IPS-NIHi7 (cell line): ENCODE results near the gene TTLL5.
"Not testable (repeated sequence)": the region's sequence is repeated elsewhere in the genome, so short reads cannot be mapped to it uniquely, and the experiment has no call there.

Experiments
- DNase-seq: peaks from one replicate; pipeline ENCODE4 v3.0.0; 2012; ENCODE audit warnings: mixed read lengths; ENCODE audit errors: extremely low spot score

Gene TTLL5

GRCh38 chr14:75907756-75908359 is 246.8 kb downstream of the TTLL5 start:
- no peak for DNase-seq

- no peak for DNase-seq
These were observed 248.6 kb downstream of the TTLL5 start for GRCh38 chr14:75909630-75910029.

DNA sequence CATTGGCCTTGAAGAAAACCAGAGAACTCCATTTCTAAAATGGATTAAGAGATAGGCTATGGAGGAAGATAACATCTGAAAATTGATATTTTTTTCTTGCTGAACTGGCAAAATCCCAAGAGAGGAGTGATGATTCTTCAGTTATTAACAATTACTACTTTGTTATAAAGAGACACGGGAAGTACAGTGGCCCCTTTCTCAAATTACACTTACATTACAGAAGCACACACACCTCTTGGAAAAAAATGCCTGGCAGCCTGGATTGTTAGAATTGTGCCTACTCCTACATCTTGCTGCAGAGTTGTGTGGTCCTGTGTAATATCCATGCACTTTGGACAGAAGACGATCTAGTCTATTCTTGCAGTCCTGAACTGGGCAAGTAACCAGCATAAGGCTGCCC is 249.0 kb downstream of the TTLL5 start:
- DNase-seq: no peak

DNA sequence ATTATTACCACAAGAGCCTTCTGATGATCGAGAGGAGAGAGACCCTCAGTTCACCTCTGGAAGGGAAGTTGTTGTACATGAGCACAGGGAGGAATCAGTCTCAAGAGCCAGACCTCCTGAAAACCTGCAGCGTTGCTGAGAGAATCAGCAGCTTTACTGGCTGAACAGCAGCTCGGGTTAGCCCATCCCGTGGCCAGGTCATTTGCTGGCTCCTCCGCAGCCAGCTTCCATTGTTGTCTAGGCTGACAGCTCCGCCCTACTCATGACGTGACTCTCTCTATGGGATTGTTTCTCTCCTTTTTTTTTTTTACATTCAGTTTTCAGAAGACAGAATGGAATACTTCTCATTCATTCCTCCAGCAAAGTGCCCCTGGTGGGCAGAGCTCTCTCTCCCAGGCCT is 250.8 kb downstream of the TTLL5 start:
- peak; percentile 76 for DNase-seq

DNA sequence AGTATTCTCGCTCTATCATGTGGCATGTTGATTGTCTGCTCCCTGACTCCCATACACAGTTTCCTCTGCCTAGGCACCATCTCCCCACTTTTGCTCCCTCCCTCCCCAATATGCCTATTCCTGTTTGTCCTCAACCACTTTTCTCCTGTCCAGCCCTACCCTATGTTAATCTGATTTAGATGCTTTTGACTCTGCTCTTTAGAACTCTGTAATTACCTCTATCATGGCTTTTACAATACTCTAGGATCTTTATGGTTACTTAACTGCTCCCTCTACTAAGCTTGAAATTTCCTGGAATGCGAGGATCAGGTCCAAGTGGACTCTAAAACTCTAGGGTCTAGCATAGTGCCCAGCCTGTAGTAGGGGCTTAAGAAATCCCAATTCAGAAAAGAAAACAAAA is 252.1 kb downstream of the TTLL5 start:
- no peak for DNase-seq

- DNase-seq: no peak
These were observed 254.0 kb downstream of the TTLL5 start for GRCh38 chr14:75915045-75915444.

GRCh38 chr14:75917322-75917945 is 256.4 kb downstream of the TTLL5 start:
- DNase-seq: peak; percentile 48

DNA sequence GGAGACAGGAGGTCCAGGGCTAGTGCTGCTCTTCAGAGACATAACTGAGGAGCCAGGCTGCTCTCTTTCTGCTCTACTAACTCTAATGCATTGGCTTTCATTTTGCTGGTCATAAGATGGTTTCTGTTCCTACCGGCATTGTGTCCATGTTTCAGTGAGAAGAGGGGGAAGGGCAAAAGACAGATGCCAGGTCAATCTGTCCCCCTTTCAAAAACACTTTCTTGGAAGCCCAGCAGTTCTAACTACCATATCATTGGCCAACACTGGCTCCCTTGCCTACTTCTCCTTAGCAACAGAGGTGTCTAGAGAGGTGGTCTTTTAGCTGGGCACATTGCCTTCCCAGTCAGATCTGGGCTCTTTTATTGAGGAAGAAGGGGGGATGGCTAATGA is 256.9 kb downstream of the TTLL5 start:
- DNase-seq: no peak

DNA sequence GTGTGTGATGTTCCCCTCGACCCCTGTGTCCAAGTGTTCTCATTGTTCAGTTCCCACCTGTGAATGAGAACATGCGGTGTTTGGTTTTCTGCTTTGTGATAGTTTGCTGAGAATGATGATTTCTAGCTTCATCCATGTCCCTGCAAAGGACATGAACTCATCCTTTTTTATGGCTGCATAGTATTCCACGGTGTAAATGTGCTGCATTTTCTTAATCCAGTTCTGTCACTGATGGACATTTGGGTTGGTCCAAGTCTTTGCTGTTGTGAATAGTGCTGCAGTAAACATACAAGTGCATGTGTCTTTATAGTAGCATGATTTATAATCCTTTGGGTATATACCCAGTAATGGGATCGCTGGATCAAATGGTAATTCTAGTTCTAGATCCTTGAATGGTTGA is 259.4 kb downstream of the TTLL5 start:
- not testable (repeated sequence) for DNase-seq

DNA sequence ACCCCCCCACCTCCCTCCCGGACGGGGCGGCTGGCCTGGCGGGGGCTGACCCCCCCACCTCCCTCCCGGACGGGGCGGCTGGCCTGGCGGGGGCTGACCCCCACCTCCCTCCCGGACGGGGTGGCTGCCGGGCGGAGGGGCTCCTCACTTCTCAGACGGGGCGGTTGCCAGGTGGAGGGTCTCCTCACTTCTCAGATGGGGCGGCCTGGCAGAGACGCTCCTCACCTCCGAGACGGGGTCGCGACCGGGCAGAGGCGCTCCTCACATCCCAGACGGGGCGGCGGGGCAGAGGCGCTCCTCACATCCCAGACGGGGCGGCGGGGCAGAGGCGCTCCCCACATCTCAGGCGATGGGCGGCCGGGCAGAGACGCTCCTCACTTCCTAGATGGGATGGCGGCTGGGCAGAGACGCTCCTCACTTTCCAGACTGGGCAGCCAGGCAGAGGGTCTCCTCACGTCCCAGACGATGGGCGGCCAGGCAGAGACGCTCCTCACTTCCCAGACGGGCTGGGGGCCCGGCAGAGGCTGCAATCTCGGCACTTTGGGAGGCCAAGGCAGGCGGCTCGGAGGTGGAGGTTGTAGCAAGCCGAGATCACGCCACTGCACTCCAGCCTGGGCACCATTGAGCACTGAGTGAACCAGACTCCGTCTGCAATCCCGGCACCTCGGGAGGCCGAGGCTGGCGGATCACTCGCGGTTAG is 264.2 kb downstream of the TTLL5 start:
- DNase-seq: not testable (repeated sequence)

DNA sequence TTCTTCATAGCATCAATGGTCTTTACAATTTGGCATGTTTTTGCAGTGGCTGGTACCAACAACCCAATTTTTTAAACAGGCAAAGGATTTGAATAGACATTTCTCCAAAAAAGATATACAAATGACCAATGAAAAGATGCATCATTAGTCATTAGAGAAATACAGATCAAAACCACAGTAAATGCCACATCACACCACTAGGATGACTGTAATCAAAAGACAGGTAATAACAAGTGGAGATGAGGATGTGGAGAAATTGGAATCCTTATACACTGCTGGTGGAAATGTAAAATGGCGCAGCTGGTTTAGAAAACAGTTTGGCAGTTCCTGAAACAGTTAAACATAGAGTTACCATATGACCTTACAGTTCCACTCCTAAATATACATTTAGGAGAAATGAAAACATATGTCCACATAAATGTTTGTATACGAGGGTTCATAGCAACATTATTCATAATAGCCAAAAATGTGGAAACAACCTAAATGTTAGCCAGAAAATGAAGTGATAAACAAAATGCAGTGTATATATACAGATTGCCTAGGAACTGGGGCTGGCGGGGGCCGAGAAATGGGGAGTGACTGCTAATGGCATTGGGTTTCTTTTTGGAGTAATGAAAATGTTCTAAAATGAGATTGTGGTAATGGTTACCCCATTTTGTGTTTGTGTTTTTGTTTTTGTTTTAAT is 265.5 kb downstream of the TTLL5 start:
- DNase-seq: no peak

DNA sequence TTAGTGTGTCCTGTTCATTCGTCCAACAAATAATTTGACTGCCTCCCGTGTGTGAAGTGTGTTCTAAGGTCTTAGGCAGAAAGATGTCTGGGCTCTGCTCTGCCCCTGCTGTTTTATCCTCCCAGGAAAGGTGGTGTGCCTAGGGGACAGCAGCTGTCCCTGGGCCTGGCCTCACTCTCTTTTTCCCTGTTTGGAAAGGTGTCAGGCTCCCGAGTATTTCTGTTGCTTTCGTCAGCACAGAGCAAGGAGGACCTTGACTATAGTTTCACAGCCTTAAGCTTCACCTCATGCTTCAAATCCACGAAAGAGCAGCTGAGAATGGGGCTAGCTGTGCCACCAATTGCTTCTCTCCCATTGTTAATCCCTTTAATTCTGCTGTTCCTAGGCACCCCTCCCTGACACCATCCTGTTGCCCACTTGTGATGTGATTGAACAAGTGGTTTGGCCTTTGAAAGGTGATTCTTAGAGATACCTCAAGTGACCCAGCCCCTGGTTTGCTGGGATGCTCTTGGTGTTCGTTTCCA is 266.6 kb downstream of the TTLL5 start:
- no peak for DNase-seq

- no peak for DNase-seq
These were observed 267.7 kb downstream of the TTLL5 start for GRCh38 chr14:75928690-75929181.

DNA sequence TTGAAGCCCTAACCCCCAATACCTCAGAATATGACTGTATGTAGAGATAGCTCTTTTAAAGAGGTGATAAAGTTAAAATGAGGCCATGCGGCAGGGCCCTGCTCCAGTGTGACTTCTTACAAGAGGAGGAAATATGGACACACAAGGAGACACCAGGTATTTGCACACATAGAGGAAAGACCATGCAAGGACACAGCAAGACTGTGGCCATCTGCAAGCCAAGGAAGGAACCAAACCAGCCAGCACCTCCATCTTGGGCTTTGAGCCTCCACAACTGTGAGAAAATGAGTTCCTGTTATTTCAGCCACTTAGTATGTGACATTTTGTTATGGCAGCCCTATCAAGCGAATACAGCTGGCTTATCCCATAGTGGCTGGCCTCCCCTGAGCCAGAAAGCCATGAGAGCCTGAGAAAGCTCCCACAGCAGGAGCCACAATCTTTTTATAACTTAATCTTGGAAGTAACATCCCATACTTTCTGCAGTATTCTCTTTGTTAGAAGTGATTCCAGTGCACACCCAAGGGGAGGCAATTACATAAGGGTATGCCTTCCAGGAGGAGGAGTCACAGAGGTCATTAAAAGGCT is 272.8 kb downstream of the TTLL5 start:
- no peak for DNase-seq

DNA sequence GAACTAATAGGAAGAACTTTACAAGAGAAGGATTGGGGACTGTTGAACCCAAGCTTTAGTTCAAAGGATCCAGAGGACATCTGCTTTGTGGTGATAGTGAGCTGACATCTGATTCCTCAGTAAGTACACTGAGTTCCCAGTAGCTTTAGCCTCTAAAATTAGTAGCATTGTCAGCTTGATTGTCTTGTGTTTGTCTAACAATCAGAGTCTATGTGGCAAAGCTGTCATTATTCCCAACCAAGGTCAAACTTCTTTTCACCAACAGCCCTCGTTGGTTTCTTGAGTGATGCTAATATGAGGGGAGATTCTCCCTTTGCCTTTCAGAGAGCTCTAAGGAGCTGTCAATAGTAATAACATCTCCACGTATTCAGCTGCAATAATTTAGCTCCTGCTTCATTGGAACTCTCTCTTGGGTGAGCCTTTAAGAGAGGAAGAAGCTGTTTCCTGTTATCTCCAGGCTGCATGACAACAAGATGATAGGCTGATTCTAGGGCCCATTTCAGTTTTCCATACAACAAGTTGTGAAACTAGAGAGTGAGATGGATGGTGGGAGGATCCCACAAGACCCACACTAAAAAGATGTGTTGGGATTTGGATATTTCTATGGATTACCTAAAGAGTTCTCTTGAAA is 274.1 kb downstream of the TTLL5 start:
- DNase-seq: no peak

DNA sequence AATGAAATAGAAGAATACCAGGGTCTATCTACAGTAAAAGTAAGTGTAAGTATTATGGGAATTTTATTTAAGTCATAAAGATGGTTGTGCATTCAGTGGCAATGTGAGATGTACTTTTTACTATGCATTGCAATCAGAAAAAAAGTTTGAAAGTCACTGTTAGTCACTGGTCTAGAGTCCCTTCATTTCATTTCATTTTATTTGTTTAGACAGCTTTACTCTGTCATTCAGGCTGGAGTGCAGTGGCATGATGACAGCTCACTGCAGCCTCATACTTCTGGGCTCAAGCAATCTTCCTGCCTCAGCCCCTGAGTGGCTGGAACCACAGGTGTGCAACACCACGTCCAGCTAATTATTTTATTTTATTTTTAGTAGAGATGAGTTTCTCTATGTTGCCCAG is 278.2 kb downstream of the TTLL5 start:
- DNase-seq: no peak

DNA sequence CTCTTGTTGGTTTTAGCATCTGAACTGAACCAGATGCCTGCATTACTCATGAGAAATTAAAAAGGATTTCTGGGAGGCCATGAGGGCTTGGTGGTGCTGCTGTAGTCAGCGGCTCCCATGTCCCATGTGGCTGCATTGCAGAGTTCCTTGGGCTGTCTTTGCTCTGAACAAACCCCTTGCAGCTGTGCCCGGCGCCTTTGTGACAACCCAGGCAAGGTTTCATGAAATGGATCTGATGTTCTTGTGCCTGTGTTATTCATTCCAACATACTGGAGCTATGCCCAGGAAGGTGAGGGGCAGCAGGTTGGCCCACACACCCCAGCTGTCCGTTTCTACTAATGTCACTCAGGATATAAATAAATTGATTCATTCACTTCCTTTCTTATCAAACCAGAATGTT is 280.0 kb downstream of the TTLL5 start:
- peak; percentile 5 for DNase-seq

DNA sequence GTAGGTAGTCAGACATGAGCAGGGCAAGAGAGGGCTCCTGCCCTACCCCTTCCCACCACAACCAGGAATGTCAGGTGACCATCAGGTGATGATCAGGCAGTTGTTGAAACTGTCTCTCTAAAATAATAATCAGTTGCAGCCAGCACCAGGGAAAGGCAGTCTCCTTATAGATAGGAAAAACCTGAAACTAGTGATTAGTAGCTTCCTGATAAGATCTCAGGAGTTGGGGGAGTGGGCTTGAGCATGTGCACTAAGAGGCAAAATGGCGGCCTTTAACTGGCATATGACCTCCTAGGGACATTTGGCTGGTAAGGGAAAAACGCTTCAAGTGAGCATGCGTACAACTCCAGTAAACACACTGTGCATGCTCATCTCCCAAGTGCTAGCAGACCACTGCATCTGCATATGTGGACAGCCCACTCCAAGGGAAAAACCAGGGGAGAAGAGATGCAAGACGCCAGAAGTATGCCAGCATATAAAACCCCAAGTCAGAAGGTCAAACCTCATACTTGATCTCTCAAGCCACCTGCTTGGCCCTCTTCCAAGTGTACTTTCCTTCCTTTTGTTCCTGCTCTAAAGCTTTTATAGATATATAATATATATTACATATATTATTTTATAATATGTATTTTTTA is 283.7 kb downstream of the TTLL5 start:
- DNase-seq: no peak

DNA sequence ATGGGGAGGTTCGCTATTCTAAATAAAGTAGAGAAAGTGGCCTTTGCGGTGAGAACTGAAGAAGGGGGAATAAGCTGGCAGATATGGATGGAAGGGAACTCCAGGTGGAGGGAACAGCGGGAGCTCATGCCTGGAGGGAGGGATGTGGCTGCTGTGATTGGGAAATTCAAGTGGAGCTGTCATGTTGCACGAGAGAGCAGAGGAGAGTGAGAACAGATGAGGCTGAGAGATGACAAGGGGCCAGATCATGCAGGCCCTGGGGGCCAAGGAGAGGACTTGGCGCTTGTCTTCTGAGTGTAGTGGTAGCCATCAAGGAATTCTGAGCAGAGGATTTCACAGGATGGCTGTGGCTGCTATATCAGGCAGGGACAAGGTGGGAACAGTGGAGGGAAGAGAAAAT is 285.7 kb downstream of the TTLL5 start:
- DNase-seq: peak; percentile 33

DNA sequence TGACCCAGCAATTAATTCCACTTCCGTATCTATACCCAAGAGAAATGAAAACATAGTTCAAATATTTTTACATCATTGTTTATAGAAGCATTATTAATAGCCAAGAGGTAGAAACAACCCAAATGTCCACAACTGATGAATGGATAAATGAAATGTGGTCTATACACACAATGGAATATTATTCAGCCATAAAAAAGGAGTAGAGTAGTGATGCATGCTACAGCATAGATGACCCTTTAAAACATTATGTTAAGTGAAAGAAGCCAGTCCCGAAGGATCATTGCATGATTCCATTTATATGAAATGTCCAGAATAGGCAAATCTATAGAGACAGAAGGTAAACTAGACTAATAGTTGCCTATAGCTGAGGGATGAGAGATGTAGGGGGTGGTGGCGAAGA is 291.4 kb downstream of the TTLL5 start:
- no peak for DNase-seq

DNA sequence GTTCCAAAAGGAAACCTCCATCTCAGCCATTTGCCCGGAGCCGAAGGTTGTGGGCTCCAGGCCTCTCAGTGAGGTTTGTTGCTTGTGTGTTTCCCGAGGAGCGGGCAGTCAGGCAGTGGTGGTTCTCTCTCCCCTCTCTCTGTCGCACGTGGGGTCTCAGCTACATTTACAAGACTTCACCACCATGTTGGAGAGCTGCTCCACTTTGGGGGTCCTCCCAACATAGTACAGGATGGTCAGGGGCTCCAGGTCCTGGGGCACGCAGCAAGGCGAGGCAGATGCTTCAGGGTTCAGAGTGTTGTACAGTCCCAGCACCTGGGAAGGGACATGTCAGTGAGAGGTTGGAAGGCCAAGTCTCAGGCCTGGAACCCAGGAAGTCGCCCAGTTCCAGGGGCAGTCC is 298.0 kb downstream of the TTLL5 start:
- no peak for DNase-seq
